Fibroblast of skin of right biceps (primary cell): ENCODE results near the gene ENC1.

ENCODE experiments used
- DNase-seq: peaks from one replicate; pipeline ENCODE4 v3.0.0-alpha.2; 2013

Gene ENC1

DNA sequence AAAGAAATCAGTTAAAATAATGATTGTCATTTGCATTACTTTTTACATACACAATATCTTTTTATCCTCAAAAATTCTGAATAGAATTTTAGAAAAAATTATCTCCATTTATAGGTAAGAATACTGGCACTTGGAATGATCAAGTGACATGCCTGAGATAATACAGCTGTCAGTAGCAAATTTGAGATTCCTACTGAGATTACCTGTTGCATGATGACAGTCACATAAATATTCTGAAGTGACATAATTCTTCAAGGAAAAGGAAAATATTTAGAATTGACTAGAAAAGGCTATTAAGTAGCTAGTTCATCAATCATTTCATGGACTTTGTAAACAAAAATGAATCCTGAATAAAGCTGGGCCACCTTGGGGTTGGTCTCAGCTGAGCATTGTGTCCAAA is 15.2 kb upstream of the ENC1 start:
- DNase-seq, result no peak

DNA sequence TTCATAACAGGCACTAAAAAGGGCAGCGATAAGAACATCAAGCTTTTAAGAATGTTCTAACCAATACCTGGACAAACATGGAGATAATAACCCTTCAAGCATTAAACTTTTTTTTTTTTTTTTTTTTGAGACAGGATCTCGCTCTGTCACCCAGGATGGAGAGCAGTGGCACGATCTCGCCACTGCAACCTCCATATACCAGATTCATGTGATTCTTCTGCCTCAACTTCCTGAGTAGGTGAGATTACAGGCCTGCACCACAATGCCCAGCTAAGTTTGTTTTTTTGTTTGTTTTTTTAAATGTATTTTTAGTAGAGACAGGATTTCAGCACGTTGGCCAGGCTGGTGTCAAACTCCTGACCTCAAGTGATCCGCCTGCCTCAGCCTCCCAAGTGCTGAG is 14.7 kb upstream of the ENC1 start:
- DNase-seq, result no peak

DNA sequence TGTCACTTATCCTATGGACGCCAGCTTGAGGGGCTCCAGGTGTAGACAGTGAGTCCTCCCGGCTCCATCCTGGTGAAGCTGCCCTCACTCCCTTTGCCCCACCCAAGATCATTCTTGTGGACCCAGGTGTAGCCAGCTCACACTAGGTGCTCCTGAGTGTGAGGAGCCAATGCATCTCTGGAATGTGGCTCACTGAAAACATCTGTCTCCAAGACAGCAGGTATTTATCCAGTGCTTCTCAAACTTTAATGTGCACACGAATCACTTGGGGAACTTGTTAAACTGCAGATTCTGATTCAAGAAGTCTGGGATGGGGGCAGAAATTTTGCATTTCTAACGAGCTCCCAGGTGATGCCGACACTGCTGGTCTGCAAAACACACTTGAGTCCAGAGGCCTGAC is 13.5 kb upstream of the ENC1 start:
- no peak for DNase-seq

DNA sequence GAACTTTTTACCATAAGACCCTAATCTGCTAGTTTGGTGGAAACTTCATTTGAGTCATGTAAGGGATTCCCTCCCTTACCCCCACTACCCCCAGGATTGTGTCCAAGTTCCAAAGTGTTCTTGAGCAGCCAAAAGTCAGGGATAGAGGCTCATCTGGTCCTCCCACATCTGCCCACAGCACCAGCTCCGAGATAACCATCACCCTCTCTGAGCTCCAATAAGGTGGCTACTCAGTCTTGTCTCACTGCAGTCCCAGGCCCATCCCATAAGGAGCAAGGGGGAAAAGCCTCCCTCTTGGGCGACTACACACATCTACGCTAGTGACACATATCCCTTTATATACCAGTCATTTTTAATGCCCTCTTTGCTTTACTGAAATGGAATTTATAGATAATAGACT is 12.0 kb upstream of the ENC1 start:
- DNase-seq, result no peak

DNA sequence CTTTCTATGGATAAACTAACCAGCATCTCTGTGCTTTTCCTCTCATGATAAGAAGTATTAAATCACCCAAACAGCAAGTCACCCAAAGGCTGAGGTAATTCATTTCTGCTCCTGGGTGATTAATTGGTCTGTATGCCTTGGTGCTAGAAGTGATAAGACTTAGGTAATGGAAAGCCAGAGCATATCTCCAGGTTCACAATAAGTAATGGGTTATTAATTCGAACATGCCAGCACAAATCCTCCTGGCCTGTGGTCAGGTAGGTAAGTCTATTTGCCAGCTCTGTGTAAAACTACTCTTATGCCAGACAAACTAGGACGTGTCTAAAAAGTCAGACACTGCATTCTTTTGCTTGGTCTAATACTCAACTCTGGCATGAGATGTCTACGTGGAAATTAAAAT is 11.2 kb upstream of the ENC1 start:
- no peak for DNase-seq

DNA sequence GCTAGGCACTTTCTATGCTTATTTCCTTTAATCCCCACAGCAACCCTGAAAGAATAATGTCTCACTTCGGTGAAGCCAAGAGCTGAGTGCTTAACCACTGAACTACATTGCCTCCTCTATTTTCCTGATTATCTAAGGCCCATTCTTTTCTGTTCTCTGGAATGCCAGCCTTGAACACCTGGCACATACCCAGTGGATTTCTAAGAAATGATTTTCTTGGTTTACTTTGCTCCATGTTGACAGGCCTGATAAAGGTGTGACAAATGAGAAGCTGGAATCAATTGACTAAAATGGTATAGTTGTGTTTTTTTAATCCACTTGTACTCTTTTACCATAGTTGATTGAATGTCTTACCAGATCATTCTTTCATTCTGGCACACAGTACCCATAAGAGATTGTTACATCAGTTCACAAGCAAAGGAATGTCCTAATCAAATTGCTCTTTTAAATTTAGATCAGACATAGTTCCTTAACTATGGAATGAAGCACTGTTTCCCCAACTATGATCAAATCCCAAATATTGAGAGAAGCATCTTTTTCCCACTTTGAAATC is 9.0 kb upstream of the ENC1 start:
- DNase-seq, result no peak

DNA sequence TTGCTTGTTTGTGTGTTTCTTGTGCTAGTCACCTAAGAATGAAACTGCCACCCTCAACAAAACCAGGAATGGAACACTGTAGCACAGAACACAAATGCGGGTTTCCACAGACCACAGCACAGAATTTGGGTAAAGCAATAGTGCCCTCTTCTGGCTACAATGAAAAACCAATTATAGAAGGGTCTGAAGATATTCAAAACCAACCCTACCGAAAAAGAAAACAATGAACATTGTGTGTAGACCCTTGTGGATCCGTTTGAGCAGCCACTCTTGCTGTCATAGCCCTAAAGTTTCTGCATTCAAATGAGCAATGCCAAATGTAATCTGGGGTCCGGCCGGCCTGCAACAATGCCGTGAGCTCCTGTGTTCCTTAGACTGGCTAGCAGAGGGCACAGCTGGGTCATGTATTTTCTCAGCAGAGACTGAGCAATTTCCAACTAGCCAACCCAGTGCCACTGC is 8.3 kb upstream of the ENC1 start:
- DNase-seq, result peak; percentile 64

DNA sequence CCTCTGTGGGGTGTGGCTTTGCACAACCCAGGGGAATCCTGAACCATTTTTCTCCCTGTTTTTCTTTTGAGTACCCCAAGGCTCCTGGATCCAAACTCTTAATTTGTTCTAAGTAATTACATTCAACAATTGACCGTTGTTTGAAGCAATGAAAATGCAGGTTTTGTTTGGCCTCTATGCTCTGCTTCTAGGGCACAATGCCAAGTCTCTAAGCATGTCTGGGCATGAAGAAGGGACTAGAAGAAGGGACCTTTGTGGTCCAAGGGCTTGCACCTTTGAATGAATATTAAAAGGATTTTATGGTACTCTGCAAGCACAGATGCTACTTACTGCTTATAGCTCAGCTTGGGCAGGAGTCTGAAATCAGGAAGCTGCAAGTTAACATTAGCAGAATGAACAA is 6.6 kb upstream of the ENC1 start:
- DNase-seq, result no peak

DNA sequence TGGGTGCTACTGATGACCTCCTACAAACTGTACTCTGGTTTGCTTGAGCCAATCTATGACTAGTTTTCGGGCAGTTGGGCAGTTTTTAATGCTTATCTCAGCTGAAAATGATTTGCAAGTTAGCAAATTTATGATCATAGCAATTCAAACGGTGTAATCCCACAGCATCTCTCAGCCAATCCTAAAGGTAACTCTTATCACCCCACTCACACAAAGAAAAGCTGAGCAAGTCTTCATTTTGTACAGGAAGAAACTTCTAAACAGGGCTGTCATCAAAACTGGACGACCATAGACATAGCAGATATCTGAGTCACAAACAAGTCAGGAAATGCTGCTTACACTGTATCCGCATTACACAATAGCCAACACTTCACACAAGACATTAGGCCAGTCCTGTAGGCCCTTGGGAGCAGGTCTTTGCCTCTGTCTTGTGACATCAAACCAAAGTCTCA is 2.6 kb upstream of the ENC1 start:
- DNase-seq, result peak; percentile 94

DNA sequence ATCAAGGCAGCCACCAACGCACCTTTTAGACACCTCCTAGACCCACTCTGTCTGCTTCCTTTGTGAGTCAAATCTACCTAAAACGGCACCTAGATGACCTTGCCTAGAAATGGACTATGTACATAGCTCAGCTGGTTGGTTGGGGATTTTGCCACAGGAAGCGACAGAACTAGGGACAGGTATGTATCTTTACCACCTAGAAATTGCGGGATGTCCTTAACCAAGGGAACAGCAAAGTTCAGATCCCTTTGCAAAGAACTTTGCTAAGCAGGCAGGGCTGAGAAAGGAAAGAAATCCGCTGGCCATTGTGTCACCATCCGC is 2.0 kb upstream of the ENC1 start:
- no peak for DNase-seq

DNA sequence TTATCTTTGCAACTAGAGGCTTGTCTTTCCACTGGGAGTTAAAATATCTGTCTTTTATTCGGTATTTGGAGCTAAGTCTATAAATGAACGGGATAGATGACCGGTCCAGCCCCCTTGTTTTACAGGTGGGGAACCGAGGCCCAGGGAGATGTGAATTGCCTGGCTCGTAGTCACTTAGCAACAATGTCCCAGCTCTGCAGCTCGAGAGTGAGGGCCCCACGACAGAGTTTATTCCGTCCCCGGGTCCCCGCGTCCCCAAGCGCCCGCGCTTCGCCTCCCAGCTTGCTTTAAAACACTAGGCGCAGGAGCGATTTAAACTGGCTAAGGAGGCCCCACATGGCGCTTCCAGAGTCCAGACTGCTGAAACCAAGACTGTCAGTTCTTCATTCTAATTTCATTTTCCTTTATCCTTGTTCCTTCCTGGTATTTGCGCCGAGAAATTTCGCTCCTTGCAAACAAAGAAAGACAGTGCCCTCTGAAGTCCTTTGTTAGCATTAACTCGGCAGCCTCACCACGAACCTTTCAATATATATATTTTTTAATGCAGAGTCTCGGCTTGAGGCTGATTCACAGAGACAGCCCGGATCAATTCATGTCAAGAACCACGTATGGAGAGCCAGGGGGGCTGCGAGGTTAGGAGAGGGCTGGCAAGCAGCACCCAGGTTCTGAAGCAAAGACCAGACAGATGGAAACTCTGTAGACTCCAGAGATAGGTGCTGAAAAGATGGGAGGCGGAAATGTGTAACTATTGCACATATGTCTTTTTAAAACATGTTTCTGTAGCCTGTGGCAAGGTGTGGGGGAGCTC is 1.4 kb upstream of the ENC1 start:
- DNase-seq, result peak; percentile 88

DNA sequence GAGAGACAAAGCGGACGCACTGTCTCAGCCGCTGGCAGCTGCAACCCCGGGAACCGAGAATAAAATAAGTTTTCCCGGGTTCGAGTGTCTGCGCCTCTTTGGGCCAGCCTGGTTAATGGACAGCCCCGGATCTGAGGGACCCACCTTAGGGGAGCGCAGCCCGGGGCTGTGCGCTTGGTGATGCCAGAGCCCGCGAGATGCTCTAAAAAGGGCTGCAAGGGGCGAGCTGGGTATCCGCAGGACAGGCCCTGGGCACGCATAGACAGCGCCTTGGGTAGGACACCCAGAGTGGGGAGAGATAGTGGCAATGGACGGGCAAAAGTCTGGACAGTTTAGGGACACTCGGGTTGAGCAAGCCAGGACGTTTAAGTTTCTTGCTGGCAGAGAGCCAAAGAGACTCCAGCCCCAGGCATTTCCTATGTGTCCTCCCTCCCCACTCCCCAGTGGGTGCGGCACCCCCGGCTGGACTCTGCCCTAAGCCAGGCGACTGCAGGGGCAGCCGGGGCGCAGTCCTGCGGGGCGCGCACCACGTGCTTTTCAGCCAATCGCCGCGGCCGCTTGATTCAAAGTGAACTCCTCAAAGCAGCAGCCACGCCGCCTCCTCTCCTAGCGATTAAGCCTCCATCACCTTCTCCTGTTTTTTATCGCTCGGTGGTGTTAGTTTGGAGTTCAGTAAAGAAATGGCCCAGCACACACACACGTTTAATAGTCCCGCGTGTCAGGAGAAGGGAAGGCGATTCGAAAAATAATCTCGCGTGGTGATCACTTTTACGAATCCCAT is 616 bp upstream of the ENC1 start:
- DNase-seq, result peak; percentile 82

DNA sequence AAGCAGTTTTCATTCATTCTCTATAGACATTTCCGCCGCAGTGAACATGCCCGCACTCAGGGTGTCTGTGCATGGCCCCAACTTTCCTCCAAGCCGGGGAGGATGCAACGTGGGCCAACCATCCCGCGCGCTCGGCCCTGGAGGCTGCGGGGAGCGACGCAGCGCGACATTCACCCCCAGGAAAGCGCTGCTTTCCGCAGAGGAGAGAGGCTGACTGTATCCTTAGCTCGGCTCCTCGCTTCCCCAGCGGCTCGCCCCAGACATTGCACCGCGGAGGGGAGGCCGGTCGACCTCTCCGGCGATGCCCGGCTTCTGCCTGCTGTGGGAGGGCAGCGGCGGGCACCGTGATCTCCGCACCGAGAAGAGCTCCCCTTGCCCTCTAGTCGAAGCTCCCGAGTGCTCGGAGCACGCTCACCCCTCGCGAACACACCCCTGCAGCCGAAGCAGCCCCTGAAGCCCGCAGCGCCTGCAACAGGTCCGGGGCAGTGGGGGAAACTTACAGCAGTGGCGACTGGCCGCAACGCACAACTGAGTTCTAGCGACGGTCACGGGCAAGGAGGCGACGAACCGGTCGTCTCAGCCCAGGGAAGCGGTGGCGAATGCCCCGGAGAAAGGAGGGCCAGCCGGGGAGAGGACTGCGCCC is 600 bp downstream of the ENC1 start:
- peak; percentile 53 for DNase-seq

DNA sequence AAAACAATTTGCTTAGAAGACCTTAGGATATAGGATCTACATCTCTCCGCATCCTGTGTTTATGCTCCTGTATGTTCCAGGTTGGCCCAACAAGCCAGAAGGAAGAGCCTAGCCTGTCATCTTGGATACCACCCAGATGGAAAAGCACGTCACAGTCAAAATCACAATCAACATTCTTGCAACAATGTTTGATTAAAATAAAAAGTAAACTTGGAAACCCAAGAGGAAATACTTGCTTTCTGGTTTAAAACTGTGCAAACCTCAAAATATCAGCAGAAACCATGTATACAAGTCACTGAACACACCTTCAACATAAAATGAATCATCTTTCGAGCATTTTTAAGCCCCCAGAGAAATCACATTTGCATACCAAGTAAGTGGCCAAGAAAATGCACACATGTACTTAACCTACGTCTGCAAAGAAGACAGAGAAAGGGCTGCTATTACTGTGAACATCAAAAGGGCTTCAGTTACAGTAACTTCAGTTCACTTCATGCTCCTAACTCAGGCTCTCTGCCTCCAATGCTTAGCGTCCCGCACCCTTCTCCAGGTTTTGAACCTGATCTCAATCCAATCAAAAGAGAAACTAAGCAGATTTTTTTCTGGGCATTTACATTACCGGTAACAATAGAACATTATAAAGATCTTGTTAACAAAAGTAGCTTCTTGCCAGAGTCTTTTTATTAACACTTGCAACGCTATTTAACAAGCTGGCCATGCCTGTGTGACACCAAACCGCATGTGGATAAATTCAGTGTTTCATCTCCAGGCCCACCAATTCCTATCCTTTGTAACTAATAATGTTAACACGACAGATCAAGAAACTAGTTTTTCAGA is 1.3 kb downstream of the ENC1 start:
- peak; percentile 68 for DNase-seq

DNA sequence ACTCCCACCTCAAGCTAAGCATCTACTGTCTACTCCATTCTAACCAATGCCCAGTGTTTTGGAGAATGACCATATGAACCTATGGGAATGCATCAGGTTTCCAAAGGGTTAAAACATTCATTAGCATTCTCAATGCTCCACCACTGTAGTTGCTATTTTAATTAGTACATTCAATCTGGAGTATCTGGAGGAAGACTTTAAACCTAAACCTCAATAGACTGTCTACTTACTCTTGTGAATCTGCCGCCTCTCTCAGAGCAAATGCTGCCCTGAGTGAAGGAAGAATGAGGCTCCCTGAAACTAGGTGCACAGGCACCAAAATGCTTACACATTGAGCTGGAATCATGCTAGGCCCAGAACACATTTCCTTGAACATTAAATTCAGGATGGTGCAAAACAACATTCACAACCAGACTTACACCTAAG is 2.0 kb downstream of the ENC1 start:
- no peak for DNase-seq

DNA sequence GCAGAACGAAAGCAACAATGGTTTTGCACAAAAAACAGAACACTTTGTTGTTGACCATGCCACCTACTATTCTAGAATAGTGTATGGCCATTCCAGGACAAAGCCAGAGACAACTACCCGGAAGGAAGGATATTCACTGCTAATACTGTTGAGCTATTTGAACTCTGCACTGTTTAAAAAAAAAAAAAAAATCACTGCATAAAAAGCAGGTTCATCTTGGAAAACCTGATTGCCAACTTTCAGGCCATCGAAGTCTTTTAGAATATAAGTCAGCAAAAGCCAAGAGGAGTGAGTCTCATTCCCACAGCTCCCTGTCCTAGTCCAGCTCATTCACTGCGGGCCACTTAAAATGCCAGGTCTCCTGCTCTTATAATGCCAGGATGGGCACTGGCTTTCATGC is 4.0 kb downstream of the ENC1 start:
- no peak for DNase-seq

DNA sequence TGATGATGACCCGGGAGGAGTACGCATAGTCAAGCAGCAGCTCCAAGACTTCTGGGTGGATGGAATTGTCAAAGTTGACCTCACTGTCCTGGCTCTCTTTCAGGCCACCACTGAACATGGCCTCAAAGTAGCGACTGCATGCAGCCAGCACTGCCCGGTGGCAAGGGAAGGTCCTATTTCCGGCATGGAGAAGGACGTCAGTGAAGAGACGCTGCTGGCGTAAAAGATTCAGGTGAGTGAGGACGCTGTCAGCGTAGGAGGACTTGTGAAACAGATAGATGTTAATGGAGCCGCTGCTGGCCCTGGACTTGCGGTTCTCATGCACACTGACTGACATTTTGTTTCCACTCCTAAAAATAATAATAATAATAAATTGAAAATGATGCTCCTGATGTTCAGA is 4.4 kb downstream of the ENC1 start:
- no peak for DNase-seq

DNA sequence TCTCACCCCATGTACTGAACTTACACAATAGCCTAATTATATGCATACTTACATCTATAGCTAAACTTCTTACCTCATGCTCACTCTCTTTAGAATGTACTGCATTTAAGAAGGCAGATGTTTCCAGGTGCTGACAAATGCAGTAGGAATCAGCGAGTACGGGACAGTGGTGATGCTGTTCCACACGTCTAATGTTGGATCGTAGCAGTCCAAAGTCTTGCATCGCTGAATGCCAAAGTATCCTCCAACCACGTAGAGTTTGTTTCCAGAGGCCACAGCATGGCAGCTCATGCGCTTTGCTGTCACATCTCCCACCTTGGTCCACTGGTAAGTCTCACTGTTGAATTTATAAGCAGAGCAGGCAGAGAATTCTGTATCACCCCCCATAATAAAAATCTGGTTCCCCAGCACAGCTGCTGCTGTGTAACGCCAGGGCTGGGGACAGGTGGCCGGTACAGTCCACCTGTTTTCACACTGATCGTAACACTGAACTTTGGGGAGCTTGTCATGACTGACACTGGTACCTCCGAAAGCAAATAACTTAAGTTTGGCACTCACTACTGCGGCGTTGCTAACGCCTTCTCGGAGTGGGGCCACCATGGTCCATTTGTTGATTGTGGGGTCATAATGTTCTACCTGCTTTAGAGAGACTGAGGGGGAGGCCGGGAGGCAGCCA is 5.8 kb downstream of the ENC1 start:
- no peak for DNase-seq

DNA sequence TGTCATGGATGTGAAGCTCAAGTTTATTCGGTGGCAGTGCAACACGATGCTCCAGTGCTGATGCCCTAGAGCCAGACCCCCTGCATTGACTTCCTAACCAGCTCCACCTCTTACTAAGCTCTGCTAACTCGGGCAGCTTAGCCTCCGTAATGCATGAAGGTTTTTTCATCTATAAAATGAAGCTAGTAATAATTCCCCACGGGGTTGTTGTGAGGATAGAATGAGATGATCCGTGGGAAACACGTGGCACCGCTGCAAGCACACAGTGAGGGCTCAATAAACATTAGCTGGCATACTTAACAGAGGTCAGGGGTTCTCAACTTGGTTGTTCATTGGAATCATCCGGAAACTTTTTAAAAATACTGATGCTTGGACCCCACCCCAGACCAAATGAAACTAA is 6.8 kb downstream of the ENC1 start:
- no peak for DNase-seq

DNA sequence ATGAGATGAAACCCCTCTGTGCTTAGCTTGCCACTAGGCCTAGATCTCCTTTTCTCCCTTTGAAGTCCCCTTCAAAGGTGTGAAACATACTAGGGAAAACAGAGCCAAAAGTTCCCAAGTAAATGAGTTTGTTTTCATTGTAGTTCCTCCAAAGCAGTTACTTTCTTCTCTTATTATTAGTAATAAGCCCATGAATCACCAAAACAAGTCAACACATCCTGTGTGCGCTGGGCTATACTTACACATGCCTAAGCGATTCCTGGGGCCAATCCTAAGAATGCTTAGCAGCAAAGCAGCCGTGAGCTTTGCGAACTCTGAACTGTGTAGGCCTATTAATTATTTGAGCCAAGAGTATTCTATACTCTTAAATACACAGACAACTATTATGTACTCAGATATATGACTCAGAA is 7.6 kb downstream of the ENC1 start:
- DNase-seq, result peak; percentile 51

DNA sequence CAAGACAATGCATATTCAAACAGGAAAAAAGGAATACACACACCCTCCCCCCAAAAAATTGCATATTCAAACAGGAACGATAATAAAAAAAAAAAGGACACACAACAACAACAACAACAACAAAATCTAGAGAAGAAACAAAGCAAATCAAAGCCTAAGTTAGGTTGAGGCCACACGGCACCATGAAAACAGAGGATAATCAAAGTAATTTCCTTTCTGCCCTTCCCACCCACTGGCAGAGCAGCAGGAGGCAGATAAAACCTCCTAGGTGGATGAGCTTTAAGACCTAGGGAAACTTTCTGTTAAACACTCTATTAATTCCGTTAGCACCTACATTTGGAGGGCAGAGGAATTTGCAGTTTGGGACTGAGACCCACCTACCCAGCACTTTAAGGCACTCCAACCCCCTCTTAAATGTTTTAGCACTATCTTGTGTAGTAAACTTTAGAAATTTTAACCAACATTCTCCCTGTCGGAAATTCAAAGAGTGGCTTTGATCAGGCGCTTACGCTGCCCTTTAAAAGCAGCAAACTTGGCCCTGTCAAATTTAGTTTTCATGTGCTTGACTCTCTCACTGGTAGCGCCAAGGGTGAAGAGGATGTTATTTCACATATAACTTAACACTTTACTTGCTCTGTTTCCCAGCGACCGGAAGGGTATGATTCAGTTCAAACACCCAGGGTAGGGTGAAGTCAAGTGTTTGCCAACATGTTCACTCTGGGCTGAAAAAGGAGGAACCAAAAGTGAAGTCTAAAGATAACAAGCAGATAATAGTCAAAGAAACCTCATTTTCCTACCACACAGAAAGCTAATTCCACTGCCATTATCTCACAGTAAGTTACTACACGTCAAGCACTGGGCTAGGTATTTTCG is 9.2 kb downstream of the ENC1 start:
- DNase-seq, result peak; percentile 79
